GM13977 (cell line): Measurements from ENCODE around the gene FHIT.
"Not testable (repeated sequence)": the region's sequence is repeated elsewhere in the genome, so short reads cannot be mapped to it uniquely, and the experiment has no call there.

Source experiments
- DNase-seq: peaks from one replicate; pipeline ENCODE4 v3.0.0; 2012; ENCODE audit warnings: low spot score
- CTCF ChIP-seq: IDR thresholded peaks from 2 replicates; pipeline ENCODE4 v1.5.1; 2012; ENCODE audit warnings: mild to moderate bottlenecking, control low read depth; ENCODE audit not compliant: insufficient read depth; ENCODE audit errors: extremely low read depth, missing control alignments
- in situ Hi-C: fragments of 300-500 bp; cut with MboI; formaldehyde crosslinking; loops from one replicate; pipeline ENCODE4 v1.12.0; 2022; ENCODE audit warnings: low sequenced_read_pairs, low pct_unique_long_range_greater_than_20kb, mixed read lengths, inconsistent platforms; ENCODE audit not compliant: unreplicated experiment

The FHIT gene

GRCh38 chr3:60673123-60673522 lies 578.1 kb downstream of the FHIT start:
- no peak for DNase-seq
- in situ Hi-C loops, result no loop called here
- TF ChIP-seq CTCF, result no peak

DNA sequence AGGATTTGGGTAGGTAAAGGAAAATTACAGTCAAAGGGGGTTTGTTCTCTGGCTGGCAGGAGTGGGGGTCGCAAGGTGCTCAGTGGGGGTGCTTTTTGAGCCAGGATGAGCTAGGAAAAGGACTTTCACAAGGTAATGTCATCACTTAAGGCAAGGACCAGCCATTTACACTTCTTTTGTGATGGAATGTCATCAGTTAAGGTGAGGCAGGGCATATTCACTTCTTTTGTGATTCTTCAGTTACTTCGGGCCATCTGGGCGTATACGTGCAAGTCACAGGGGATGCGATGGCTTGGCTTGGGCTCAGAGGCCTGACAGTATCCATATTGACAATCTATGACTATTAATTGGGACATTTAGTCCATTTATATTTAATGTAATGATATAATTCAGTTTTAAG lies 578.9 kb downstream of the FHIT start:
- in situ Hi-C loops, DNase-seq: not testable (repeated sequence)

- in situ Hi-C loops, result no loop called here
- no peak for DNase-seq
- no peak for TF ChIP-seq CTCF
These were observed 581.6 kb downstream of the FHIT start for GRCh38 chr3:60669636-60670035.

DNA sequence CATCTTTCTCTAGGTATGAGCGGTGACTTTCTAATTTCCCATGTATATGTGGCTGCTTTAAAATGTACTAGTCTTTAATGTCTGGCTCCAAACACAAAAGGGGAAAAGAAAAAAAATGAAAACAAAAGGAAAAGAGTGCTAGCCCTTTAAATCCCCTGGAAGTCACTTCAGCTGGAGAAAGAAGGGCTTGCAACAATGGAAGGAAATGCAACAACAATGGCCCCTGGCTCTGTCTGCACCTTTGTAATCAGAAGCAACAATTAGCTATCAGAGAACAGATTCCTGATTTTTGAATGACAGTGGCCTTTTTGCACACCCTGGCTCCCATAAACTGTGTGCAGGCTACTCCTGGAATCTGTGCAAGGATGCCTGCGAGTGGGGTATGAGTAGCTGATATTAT lies 591.2 kb downstream of the FHIT start:
- no peak for TF ChIP-seq CTCF
- in situ Hi-C loops, result no loop called here
- no peak for DNase-seq

DNA sequence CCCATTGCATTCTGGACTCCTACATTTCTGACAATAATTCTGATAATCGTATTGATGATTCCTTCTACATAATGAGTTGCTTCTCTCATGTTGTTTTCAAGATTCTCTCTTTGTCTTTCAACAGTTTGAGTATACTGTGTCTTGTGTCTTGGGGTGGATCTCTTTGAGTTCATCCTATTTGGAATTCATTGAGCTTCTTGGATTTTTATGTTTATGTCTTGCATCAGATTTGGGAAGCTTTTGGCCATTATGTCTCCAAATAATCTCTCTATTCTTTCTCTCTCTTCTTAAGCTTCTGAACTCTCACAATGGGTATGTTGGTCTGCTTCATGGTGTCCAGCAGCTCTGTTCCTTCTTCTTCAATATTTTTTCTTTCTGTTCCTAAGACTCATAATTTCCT lies 592.2 kb downstream of the FHIT start:
- TF ChIP-seq CTCF, result no peak
- in situ Hi-C loops, result no loop called here
- DNase-seq, result no peak

GRCh38 chr3:60657972-60658371 lies 593.3 kb downstream of the FHIT start:
- TF ChIP-seq CTCF, result no peak
- DNase-seq, result peak; percentile 13
- in situ Hi-C loops, result no loop called here

DNA sequence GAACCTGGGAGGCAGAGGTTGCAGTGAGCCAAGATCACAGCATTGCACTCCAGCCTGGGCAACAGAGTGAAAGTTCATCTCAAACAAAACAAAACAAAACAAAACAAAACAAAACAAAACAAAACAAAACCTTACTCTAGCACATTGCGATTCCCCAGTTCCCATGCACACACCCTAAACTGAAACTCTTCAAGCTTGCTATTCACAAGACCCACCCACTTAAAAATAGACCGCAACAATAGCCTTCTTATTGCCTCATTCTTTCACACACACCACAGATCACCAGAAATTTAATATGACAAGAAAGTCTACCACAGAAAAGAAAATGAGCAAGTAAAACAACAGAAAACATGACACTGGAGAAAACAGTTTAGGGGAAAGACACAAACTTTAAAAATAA lies 598.4 kb downstream of the FHIT start:
- in situ Hi-C loops, result no loop called here
- DNase-seq, result peak; percentile 18
- TF ChIP-seq CTCF, result no peak
